Naive thymus-derived CD4-positive, alpha-beta T cell (primary cell): ENCODE data around the gene SHMT1. TPM values are rescaled to one million over a fixed set of nuclear protein-coding genes. Genes with fewer than 3 reads are reported as not detected.
"Not testable (repeated sequence)": the region's sequence is repeated elsewhere in the genome, so short reads cannot be mapped to it uniquely, and the experiment has no call there.

Source experiments
- ATAC-seq: fragments of 150-1000 bp; cut with Tn5 transposase; 2 replicates; pipeline ENCODE4 v1.10.0; 2021; ENCODE audit warnings: mild to moderate bottlenecking, moderate library complexity
- CTCF ChIA-PET: fragments of 350-600 bp; sonication (Branson Sonifier 250); formaldehyde crosslinking; loops from one replicate; lab custom pipeline; 2021; ENCODE audit warnings: antibody characterized with exemption; lab: Charles Lee
- POLR2A ChIA-PET: fragments of 350-600 bp; sonication (Branson Sonifier 250); formaldehyde crosslinking; loops from one replicate; lab custom pipeline; 2021; ENCODE audit warnings: antibody characterized with exemption, inconsistent platforms; lab: Charles Lee
- DNase-seq, 9 donors: peaks; one replicate each; pipeline versions ENCODE4 v3.0.0 to v3.0.0-alpha.2; 2020 to 2022; ENCODE audit warnings: mixed read lengths in 1 of 9
- H3K27ac ChIP-seq: one replicate; pipeline ENCODE4 v1.7.0; 2013; ENCODE audit warnings: mild to moderate bottlenecking, low read depth, low read length, moderate library complexity
- H3K27me3 ChIP-seq, 2 donors: one replicate each; pipeline ENCODE4 v1.7.0; 2013; ENCODE audit warnings: low read length in 2 of 2, mild to moderate bottlenecking in 2 of 2, moderate library complexity in 2 of 2; ENCODE audit not compliant: control insufficient read depth in 2 of 2, insufficient read depth in 2 of 2
- H3K36me3 ChIP-seq, 3 experiments: 1 replicate in 2 of 3; 2 replicates in 1 of 3; pipeline ENCODE4 v1.7.0; 2013; ENCODE audit warnings: low read length in 3 of 3, mild to moderate bottlenecking in 3 of 3, moderate library complexity in 1 of 3; ENCODE audit not compliant: insufficient read depth in 3 of 3, control insufficient read depth in 2 of 3
- H3K4me1 ChIP-seq, 2 donors: one replicate each; pipeline ENCODE4 v1.7.0; 2013; ENCODE audit warnings: low read length in 2 of 2, mild to moderate bottlenecking in 2 of 2, moderate library complexity in 1 of 2; ENCODE audit not compliant: control insufficient read depth in 2 of 2, insufficient read depth in 2 of 2
- H3K4me3 ChIP-seq: 2 replicates; pipeline ENCODE4 v1.7.0; 2013; ENCODE audit warnings: mild to moderate bottlenecking, low read length
- H3K9me3 ChIP-seq, 3 experiments: 1 replicate in 2 of 3; 2 replicates in 1 of 3; pipeline ENCODE4 v1.7.0; 2013; ENCODE audit warnings: low read length in 3 of 3; ENCODE audit not compliant: control insufficient read depth in 2 of 3
- H3K27ac Mint-ChIP-seq, 9 donors: one replicate each; pipeline ENCODE4 v1.8.0; 2020 to 2022; ENCODE audit warnings: mixed read lengths in 9 of 9, mild to moderate bottlenecking in 8 of 9, moderate library complexity in 5 of 9, inconsistent platforms in 2 of 9
- H3K27me3 Mint-ChIP-seq, 5 donors: one replicate each; pipeline ENCODE4 v1.8.0; 2021 to 2022; ENCODE audit warnings: mixed read lengths in 5 of 5, mild to moderate bottlenecking in 1 of 5
- H3K36me3 Mint-ChIP-seq, 5 donors: one replicate each; pipeline ENCODE4 v1.8.0; 2020 to 2022; ENCODE audit warnings: mixed read lengths in 5 of 5, mild to moderate bottlenecking in 3 of 5, inconsistent platforms in 1 of 5
- H3K4me1 Mint-ChIP-seq, 7 donors: one replicate each; pipeline ENCODE4 v1.8.0; 2020 to 2022; ENCODE audit warnings: mixed read lengths in 7 of 7, mild to moderate bottlenecking in 3 of 7, inconsistent platforms in 1 of 7
- H3K4me3 Mint-ChIP-seq, 10 donors: one replicate each; pipeline ENCODE4 v1.8.0; 2020 to 2022; ENCODE audit warnings: mild to moderate bottlenecking in 10 of 10, mixed read lengths in 10 of 10, moderate library complexity in 6 of 10, inconsistent platforms in 2 of 10
- H3K9me3 Mint-ChIP-seq, 11 donors: one replicate each; pipeline ENCODE4 v1.8.0; 2020 to 2022; ENCODE audit warnings: mixed read lengths in 11 of 11, mild to moderate bottlenecking in 4 of 11, inconsistent platforms in 1 of 11, moderate library complexity in 1 of 11
- intact Hi-C, 2 donors: fragments of 100-400 bp; cut with micrococcal nuclease; formaldehyde crosslinking; loops; one replicate each; pipeline ENCODE4 v1.15.1; 2023
- polyA plus RNA-seq, 2 donors: library from polyadenylated mRNA; unstranded; fragments of 300-500 nt; fragmentation: Illumina TruSeq; gene quantifications; one replicate each; pipeline ENCODE4 v1.2.3, GENCODE V29; 2021
- total RNA-seq, 6 experiments: library from RNA in 5 of 6; stranded (reverse) in 5 of 6; gene quantifications; 1 replicate in 5 of 6; 2 replicates in 1 of 6; pipeline ENCODE4 v1.2.3 and lab custom pipeline; 2021 to 2026

SHMT1 gene
- total and polyA plus RNA-seq, 7 experiments from 2014 or later: 7.5 to 44.0 (median 15.4) TPM

DNA sequence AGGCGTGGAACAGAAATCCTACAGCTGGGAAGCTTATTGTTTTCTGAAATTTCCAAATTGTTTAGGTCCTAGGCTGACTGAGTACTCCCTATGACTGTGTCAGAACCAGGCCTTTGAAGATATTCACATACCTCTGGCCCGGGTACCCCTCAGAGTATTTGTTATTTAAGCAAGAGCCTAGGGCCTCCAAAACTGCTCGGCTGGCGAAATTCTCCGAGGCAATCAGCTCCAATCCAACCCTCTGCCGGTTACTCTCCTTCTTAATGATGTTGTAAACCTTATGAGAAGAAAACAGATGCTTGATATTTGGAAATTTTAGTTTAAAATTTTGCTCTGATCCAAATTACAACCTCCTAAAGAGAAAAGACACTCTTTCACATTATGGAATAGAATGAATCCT lies 9.8 kb downstream of the SHMT1 start:
- POLR2A ChIA-PET: no interaction called here
- peaks cover 0 to 3% (median 0%) of the 10 kb centered on the region in 7 donors for H3K4me1 Mint-ChIP-seq
- H3K27me3 ChIP-seq: no peaks in the 10 kb centered on the region

DNA sequence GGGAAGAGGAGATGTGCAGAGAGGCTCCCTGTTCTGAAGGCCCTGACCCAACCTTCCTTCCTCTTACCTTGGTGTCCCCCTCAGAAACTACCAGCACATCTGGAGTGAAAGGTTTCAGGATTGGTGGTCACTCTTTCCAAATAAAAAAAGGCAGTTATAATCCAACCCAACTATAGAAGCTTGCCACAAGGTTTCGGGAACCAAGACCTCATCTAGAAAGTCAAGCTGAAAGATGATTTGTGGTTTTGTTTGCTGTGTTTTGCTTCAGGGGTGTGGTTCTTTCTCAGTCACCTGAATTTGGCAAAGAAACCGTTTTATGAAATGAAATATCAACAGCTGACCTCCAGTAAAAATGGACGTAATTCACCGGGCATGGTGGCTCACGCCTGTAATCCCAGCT lies 19.3 kb downstream of the SHMT1 start:
- Histone ChIP-seq H3K36me3 (peaks cover 0 to 66% (median 3%) of the 10 kb centered on the region in 3 experiments), H3K27me3 (no peaks in the 10 kb centered on the region), H3K4me1 (no peaks in the 10 kb centered on the region), H3K4me3 (no peak overlapping the region), H3K9me3 (no peaks in the 10 kb centered on the region), H3K27ac (no peak overlapping the region)
- ATAC-seq (no peak), DNase-seq (no peak)
- CTCF ChIA-PET: no interaction called here
- POLR2A ChIA-PET: no interaction called here
- peaks cover 10 to 36% (median 29%) of the 10 kb centered on the region in 5 donors for H3K36me3 Mint-ChIP-seq
- peaks cover 0 to 2% (median 0%) of the 10 kb centered on the region in 7 donors for H3K4me1 Mint-ChIP-seq
- no peak overlapping the region for H3K4me3 Mint-ChIP-seq
- intact Hi-C loops: no loop called here
- no peak overlapping the region for H3K27ac Mint-ChIP-seq
- no peaks in the 10 kb centered on the region for H3K27me3 Mint-ChIP-seq
- H3K9me3 Mint-ChIP-seq: no peaks in the 10 kb centered on the region

More for the DNA sequence above, 9.8 kb downstream of the SHMT1 start:
- H3K27ac ChIP-seq: no peak overlapping the region
- Mint-ChIP-seq H3K36me3 (peaks cover under 1 to 21% (median 10%) of the 10 kb centered on the region in 5 donors), H3K27me3 (no peaks in the 10 kb centered on the region), H3K27ac (no peak overlapping the region), H3K4me3 (no peak overlapping the region), H3K9me3 (no peaks in the 10 kb centered on the region)
- no peaks in the 10 kb centered on the region for H3K9me3 ChIP-seq
- no peaks in the 10 kb centered on the region for H3K4me1 ChIP-seq
- no peak for DNase-seq
- no peak for ATAC-seq
- CTCF ChIA-PET: no interaction called here
- intact Hi-C loops: no loop called here
- H3K36me3 ChIP-seq: peaks cover 0 to 15% (median 6%) of the 10 kb centered on the region in 3 experiments
- no peak overlapping the region for H3K4me3 ChIP-seq

DNA sequence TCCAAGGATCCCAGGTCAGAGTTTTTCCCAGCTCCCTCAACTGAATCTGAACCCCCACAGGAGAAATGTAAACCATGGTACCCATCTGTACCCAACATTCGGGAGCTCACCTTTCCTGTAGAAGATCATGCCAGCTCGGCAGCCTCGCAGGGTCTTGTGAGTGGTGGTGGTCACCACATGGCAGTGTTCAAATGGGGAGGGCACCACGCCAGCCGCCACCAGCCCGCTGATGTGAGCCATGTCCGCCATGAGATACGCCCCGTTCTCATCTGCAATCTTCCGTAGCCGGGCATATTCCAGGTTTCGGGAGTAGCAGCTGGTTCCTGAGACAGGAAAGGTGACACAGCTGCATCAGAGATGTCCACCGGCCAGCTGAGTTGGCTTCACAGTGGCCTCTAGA lies 23.4 kb downstream of the SHMT1 start:
- ATAC-seq: no peak
- ChIA-PET POLR2A (no interaction called here), CTCF (interaction anchor here (0.7 kb wide), 1 partner anchor 18 kb away, joined by 3 read pairs; no protein-coding TSS in a partner anchor)
- Histone ChIP-seq H3K4me1 (no peaks in the 10 kb centered on the region), H3K36me3 (peaks cover 0 to 41% (median 3%) of the 10 kb centered on the region in 3 experiments), H3K4me3 (no peak overlapping the region), H3K27me3 (no peaks in the 10 kb centered on the region), H3K27ac (no peak overlapping the region), H3K9me3 (no peaks in the 10 kb centered on the region)
- H3K4me3 Mint-ChIP-seq: no peak overlapping the region
- intact Hi-C loops: no loop called here
- peaks cover 0 to 2% (median 0%) of the 10 kb centered on the region in 7 donors for H3K4me1 Mint-ChIP-seq
- peaks cover 5 to 33% (median 24%) of the 10 kb centered on the region in 5 donors for H3K36me3 Mint-ChIP-seq
- no peaks in the 10 kb centered on the region for H3K27me3 Mint-ChIP-seq
- H3K27ac Mint-ChIP-seq: no peak overlapping the region
- no peaks in the 10 kb centered on the region for H3K9me3 Mint-ChIP-seq
- no peak for DNase-seq

DNA sequence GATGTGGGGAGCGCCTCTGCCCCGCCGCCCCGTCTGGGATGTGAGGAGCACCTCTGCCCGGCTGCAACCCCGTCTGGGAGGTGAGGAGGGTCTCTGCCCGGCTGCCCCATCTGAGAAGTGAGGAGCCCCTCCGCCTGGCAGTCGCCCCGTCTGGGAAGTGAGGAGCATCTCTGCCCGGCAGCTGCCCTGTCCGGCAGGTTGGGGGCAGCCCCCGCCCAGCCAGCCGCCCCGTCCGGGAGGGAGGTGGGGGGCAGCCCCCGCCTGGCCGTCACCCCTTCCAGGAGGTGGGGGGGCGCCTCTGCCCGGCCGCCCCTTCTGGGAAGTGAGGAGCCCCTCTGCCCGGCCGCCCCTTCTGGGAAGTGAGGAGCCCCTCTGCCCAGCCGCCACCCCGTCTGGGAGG lies 25.2 kb downstream of the SHMT1 start:
- H3K4me1 Mint-ChIP-seq, H3K27ac ChIP-seq, POLR2A ChIA-PET, DNase-seq, H3K27me3 ChIP-seq, intact Hi-C loops, H3K9me3 Mint-ChIP-seq, H3K4me3 ChIP-seq, H3K27me3 Mint-ChIP-seq, H3K4me3 Mint-ChIP-seq, H3K4me1 ChIP-seq, CTCF ChIA-PET, ATAC-seq, H3K9me3 ChIP-seq, H3K27ac Mint-ChIP-seq: not testable (repeated sequence)
- H3K36me3 ChIP-seq: peaks cover 0 to 39% (median 3%) of the 10 kb centered on the region in 3 experiments
- peaks cover 5 to 33% (median 20%) of the 10 kb centered on the region in 5 donors for H3K36me3 Mint-ChIP-seq

DNA sequence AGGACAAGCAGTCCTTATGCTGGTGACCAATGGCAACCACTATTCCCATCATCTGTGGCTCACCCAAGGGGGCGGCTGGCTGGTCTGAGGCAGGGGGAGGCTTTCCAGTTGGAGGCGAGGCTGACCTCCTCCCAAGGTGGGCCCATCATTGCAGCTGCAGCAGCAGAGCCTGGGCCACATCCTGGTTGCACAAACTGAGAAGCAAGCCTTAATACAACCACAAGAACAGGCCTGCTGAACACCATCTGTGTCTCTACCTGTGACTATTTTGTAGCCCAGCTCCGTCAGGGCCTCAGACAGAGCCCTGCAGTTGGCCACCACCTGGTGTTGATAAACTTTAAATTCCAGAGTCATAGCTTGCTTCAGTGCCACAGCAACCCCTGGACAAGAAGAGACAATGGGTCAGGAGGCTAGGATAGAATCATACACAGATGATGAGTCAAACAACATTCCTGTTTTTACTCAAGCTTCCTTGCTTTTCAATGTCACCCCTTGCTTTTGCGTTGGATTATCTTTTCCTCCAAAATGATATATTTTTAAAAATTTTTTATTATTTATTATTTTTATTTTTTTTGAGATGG lies 30.4 kb downstream of the SHMT1 start:
- Mint-ChIP-seq H3K36me3 (peaks cover 0 to 16% (median 5%) of the 10 kb centered on the region in 5 donors), H3K9me3 (no peaks in the 10 kb centered on the region), H3K27me3 (no peaks in the 10 kb centered on the region), H3K4me1 (peaks cover 8 to 15% (median 9%) of the 10 kb centered on the region in 7 donors), H3K27ac (no peak overlapping the region), H3K4me3 (no peak overlapping the region)
- Histone ChIP-seq H3K4me3 (no peak overlapping the region), H3K27me3 (no peaks in the 10 kb centered on the region), H3K4me1 (peaks cover 0 to 13% of the 10 kb centered on the region in 2 donors), H3K36me3 (peaks cover 0 to 58% (median 0%) of the 10 kb centered on the region in 3 experiments), H3K27ac (no peak overlapping the region), H3K9me3 (no peaks in the 10 kb centered on the region)
- POLR2A ChIA-PET: no interaction called here
- CTCF ChIA-PET: no interaction called here
- DNase-seq: no peak
- ATAC-seq: no peak
- intact Hi-C loops: no loop called here

DNA sequence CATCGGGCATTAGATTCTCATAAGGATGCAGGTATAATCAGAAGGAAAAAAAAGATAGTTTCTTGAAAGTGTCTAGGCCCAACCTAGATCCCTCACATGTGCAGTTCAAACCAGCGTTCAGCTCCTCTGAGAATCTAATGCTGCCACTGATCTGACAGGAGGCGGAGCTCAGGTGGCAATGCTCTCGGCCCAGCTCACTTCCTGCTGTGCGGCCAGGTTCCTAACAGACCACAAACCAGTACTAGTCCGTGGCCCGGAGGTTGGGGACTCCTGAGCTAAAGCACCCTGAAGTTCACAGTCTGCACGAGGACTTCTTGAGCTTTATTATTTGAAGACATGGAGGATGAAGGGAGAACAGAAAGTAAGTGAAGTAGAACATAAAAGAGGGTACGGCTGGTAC lies 31.5 kb downstream of the SHMT1 start:
- DNase-seq (no peak), ATAC-seq (peak; percentile 63)
- Mint-ChIP-seq H3K27me3 (no peaks in the 10 kb centered on the region), H3K9me3 (no peaks in the 10 kb centered on the region), H3K36me3 (peaks cover 0 to 18% (median 2%) of the 10 kb centered on the region in 5 donors), H3K27ac (peak overlapping the region in 7 of 9 donors; percentile 45 to 86 (median 67)), H3K4me1 (peaks cover 8 to 15% (median 9%) of the 10 kb centered on the region in 7 donors), H3K4me3 (peak overlapping the region in 7 of 10 donors; percentile 10 to 78 (median 49))
- H3K27ac ChIP-seq: no peak overlapping the region
- no peaks in the 10 kb centered on the region for H3K9me3 ChIP-seq
- POLR2A ChIA-PET: no interaction called here
- intact Hi-C loops: no loop called here
- peaks cover 0 to 13% of the 10 kb centered on the region in 2 donors for H3K4me1 ChIP-seq
- H3K36me3 ChIP-seq: peaks cover 0 to 69% (median under 1%) of the 10 kb centered on the region in 3 experiments
- no peaks in the 10 kb centered on the region for H3K27me3 ChIP-seq
- CTCF ChIA-PET: interaction anchor here (1.2 kb wide), 1 partner anchor 11 kb away, joined by 4 read pairs; no protein-coding TSS in a partner anchor
- H3K4me3 ChIP-seq: no peak overlapping the region
